ENCODE data around the gene HOXB2.

HOXB2 gene

DNA sequence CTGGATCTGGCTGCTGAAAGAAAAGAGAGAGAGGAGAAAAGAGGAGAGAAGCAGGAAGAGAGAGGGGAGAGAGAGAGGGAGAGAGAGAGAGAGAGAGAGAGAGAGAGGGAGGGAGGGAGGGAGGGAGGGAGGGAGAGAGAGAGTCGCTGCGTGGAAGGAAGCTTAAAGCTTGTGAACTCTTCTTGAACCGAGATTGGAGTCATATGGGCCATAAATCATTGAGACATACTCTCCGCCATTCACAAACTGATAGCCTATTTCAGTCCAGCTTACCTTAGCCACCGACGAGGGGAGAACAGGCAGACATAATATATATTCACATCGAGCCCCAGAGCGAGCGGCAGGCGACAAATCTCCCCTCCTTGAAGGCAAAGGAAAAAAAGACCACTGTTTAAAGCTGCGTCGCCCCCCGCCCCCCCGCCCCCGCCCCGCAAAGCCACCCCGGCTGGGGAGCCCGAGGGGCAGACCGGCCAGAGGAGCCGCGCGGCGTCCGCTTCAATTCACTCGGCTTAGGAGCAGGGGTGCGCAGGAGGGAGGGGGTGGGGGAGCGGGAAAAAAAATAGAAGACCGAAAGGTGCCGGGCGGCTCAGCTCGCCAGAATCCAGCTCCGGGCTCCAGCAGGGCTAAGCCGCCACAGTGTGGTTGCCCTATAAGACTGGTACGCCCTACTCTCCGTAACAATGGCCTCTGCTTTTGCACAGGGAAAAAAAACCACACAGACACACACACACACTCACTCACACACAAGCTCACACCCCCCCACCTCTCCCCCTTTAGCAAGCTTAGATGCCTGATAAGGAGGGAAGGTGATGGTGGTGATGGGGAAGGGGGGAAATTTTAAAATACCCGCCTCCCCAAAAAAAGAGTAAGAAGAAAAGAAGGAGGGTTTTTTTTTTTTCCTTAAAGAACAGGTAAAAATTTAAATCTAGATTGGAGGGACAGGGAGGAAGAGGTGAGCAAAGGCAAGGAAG is 10.6 kb upstream of the HOXB2 start:
- H3K4me3 ChIP-seq (replicated peaks; ENCODE audit: low read depth, low read length), result peak overlapping the region; percentile 15; the same call in 1 of the 2 replicates
- no peak for DNase-seq (ENCODE audit: extremely low read depth, low read depth)
- no peak for TF ChIP-seq CTCF (IDR thresholded peaks at IDR 0.05; ENCODE audit: low read depth, low read length, missing control alignments)

GRCh38 chr17:48554412-48555257 is 9.7 kb upstream of the HOXB2 start:
- peak overlapping the region; percentile 15; the same call in 1 of the 2 replicates for H3K4me3 ChIP-seq (replicated peaks; ENCODE audit: low read depth, low read length)
- no peak for DNase-seq (ENCODE audit: extremely low read depth, low read depth)
- no peak for TF ChIP-seq CTCF (IDR thresholded peaks at IDR 0.05; ENCODE audit: low read depth, low read length, missing control alignments)

GRCh38 chr17:48553826-48554225 is 8.9 kb upstream of the HOXB2 start:
- TF ChIP-seq CTCF (IDR thresholded peaks at IDR 0.05; ENCODE audit: low read depth, low read length, missing control alignments), result no peak
- H3K4me3 ChIP-seq (replicated peaks; ENCODE audit: low read depth, low read length), result no peak overlapping the region
- no peak for DNase-seq (ENCODE audit: extremely low read depth, low read depth)

DNA sequence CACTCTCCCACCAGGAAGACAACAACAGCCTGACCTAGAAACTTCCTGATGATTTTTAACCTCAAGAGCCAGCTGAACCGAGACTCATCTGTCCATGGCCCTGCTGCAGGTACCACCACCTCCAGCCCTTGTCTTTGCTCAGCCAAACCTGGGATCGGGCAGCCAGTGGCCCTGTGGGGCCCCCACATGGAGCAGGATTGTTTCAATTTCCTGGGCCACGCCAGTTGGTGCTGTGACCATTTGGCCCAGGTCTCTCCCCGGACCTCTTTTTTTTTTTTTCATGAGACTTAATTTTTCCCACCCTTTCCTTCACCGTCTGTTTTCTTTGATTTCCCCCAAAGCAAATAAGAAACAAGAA is 8.3 kb upstream of the HOXB2 start:
- DNase-seq (ENCODE audit: extremely low read depth, low read depth), result no peak
- no peak overlapping the region for H3K4me3 ChIP-seq (replicated peaks; ENCODE audit: low read depth, low read length)
- TF ChIP-seq CTCF (IDR thresholded peaks at IDR 0.05; ENCODE audit: low read depth, low read length, missing control alignments), result no peak

- no peak for TF ChIP-seq CTCF (IDR thresholded peaks at IDR 0.05; ENCODE audit: low read depth, low read length, missing control alignments)
- no peak for DNase-seq (ENCODE audit: extremely low read depth, low read depth)
- H3K4me3 ChIP-seq (replicated peaks; ENCODE audit: low read depth, low read length), result no peak overlapping the region
These were observed 7.7 kb upstream of the HOXB2 start for GRCh38 chr17:48552466-48553189.
